Measurements from ENCODE around the gene CALML4.
A peak's percentile ranks its signal among the peaks of the same experiment; 100 is the strongest.
"Not testable (repeated sequence)": the region's sequence is repeated elsewhere in the genome, so short reads cannot be mapped to it uniquely, and the experiment has no call there.

The CALML4 gene

DNA sequence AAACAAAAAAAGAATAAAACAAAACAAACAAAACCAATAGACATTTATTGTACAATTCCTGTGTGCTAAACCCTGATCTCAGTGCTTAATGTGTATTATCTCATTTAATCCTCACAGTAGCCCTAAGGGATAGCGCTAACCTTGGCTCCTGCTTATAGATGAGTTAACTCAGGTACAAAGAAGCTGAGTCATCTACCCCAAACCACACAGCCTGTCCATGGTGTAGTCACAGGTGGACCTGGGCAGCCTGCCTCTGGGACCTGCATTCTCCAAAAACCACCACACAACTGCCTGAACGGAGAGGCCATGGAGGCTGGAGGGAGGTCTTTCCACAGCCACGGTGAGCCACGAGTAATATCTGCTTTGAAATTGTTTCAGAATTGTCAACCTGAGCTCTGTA, 29.9 kb upstream of the CALML4 start:
- H3K4me3 ChIP-seq (ENCODE audit: low read depth, low read length) = no peak overlapping the region
- TF ChIP-seq, protein P1, sequence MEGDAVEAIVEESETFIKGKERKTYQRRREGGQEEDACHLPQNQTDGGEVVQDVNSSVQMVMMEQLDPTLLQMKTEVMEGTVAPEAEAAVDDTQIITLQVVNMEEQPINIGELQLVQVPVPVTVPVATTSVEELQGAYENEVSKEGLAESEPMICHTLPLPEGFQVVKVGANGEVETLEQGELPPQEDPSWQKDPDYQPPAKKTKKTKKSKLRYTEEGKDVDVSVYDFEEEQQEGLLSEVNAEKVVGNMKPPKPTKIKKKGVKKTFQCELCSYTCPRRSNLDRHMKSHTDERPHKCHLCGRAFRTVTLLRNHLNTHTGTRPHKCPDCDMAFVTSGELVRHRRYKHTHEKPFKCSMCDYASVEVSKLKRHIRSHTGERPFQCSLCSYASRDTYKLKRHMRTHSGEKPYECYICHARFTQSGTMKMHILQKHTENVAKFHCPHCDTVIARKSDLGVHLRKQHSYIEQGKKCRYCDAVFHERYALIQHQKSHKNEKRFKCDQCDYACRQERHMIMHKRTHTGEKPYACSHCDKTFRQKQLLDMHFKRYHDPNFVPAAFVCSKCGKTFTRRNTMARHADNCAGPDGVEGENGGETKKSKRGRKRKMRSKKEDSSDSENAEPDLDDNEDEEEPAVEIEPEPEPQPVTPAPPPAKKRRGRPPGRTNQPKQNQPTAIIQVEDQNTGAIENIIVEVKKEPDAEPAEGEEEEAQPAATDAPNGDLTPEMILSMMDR (IDR thresholded peaks at IDR 0.05; ENCODE audit: borderline replicate concordance, insufficient read depth, low read depth, low read length) = no peak

- not testable (repeated sequence) for H3K4me3 ChIP-seq (ENCODE audit: low read depth, low read length)
Measured at GRCh38 chr15:68234520-68234919, 29.4 kb upstream of the CALML4 start.

- TF ChIP-seq, protein P1 (IDR thresholded peaks at IDR 0.05; ENCODE audit: borderline replicate concordance, insufficient read depth, low read depth, low read length) = no peak
- H3K4me3 ChIP-seq (ENCODE audit: low read depth, low read length) = no peak overlapping the region
Measured at GRCh38 chr15:68234060-68234459, 28.9 kb upstream of the CALML4 start.

DNA sequence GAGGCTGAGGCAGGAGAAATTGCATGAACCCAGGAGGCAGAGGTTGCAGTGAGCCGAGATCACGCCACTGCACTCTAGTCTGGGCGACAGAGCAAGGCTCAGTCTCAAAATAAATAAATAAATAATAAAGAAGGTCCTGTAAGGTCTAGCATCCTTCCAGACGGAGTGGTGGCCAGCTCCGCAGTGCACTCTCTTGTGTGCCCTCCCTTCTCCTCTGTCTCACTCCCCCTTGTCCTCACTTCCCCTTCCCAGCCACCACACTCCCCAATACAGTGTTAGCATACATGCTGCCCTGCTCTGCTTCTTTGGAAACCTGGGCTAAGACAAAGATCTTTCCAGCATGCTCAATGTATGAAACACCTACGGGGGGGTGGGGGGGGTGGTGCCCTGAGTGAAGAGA, 27.8 kb upstream of the CALML4 start:
- no peak overlapping the region for H3K4me3 ChIP-seq (ENCODE audit: low read depth, low read length)
- TF ChIP-seq, protein P1 (IDR thresholded peaks at IDR 0.05; ENCODE audit: borderline replicate concordance, insufficient read depth, low read depth, low read length) = no peak

DNA sequence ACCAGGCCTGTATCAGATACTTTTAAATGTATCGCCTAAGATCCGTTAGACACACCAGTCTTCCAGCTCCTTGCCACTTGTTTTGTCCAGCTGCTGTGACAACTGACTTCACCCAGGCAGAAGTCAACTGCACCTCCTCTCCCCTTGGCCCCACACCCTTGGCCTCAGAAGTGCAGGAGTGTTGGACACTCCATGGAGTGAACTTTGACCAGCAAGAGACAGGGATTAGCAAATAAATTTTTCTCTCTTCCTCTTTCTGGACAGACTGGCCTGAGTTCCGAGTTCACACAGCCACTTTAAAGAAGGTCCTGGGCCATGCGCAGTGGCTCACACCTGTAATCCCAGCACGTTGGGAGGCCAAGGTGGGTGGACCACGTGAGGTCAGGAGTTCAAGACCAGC, 27.3 kb upstream of the CALML4 start:
- H3K4me3 ChIP-seq (ENCODE audit: low read depth, low read length) = no peak overlapping the region
- TF ChIP-seq, protein P1 (IDR thresholded peaks at IDR 0.05; ENCODE audit: borderline replicate concordance, insufficient read depth, low read depth, low read length) = no peak

DNA sequence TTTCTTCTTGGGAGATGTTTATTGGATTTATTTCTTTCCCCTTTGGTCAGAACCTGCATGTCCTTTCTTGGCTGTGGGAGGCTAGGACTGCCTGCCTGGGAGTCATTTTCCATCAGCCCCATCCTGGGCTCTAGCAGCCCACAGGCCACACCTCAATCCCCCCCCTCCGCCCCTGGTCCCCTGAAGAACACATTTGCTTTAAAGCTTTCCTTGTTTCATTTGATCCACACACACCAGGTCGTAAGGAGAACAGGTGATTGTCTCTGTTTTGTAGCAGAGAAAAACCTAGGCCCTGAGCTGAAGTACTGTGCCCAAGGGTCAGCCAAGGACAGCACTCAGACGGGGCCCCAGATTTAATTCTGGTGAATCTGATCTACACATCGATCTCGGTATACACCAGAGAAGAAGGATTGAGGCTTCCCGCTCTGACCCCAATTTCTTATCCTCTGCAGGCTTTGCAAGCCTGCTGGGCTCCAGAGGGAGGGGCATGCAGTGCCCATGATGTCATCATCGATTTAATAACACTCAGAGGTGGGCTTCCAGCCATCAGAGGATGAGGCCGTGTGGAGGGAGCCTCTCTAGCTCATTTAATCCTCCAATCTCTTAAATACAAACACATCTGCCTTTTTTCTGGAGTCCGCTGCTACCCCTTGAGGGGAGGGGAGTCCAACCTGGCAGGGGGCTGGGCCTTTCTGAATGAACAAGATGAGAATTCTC, 26.1 kb upstream of the CALML4 start:
- H3K4me3 ChIP-seq (ENCODE audit: low read depth, low read length) = no peak overlapping the region
- TF ChIP-seq, protein P1 (IDR thresholded peaks at IDR 0.05; ENCODE audit: borderline replicate concordance, insufficient read depth, low read depth, low read length) = no peak

- TF ChIP-seq, protein P1 (IDR thresholded peaks at IDR 0.05; ENCODE audit: borderline replicate concordance, insufficient read depth, low read depth, low read length) = no peak
- peak overlapping the region; percentile 90 for H3K4me3 ChIP-seq (ENCODE audit: low read depth, low read length)
Measured at GRCh38 chr15:68230157-68231100, 25.3 kb upstream of the CALML4 start.
